ENCODE results near the gene BAIAP2L1.

The BAIAP2L1 gene

DNA sequence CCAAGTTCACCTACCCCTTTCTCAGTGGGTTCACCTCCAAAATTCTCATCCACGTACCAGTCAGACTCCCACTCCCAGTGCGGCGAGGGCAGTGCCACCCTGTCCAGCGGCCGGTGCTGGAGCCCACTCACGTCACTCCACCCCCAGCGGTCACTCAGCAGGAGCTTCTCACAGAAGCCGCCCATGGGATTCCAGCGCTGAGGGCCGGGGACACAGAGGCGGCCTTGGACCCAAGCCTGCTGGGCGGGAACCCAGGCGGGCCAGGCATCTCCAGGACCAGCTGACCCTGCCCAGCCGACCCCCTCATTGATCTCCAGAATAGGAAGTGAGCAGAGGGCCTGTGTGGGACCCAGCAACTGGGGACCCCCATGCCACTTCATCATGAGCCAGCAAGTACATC is 156.0 kb downstream of the BAIAP2L1 start:
- TF ChIP-seq ZFX (IDR thresholded peaks at IDR 0.05) = no peak
- no peak overlapping the region for H3K27ac ChIP-seq

DNA sequence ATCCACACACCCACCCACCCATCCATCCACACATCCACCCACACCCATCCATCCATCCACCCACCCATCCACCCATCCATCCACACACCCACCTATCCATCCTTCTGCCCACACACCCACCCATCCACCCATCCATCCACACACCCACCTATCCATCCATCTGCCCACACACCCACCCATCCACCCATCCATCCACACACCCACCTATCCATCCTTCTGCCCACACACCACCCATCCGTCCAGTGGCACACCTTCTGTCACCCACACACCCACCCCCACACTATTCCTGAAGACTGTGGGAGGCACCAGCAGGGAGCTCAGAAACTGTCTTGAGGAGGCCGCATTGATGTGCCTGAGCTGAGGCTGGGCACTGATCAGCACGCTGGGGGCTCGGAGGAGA is 158.0 kb downstream of the BAIAP2L1 start:
- TF ChIP-seq ZFX (IDR thresholded peaks at IDR 0.05) = no peak
- TF ChIP-seq, protein P1, sequence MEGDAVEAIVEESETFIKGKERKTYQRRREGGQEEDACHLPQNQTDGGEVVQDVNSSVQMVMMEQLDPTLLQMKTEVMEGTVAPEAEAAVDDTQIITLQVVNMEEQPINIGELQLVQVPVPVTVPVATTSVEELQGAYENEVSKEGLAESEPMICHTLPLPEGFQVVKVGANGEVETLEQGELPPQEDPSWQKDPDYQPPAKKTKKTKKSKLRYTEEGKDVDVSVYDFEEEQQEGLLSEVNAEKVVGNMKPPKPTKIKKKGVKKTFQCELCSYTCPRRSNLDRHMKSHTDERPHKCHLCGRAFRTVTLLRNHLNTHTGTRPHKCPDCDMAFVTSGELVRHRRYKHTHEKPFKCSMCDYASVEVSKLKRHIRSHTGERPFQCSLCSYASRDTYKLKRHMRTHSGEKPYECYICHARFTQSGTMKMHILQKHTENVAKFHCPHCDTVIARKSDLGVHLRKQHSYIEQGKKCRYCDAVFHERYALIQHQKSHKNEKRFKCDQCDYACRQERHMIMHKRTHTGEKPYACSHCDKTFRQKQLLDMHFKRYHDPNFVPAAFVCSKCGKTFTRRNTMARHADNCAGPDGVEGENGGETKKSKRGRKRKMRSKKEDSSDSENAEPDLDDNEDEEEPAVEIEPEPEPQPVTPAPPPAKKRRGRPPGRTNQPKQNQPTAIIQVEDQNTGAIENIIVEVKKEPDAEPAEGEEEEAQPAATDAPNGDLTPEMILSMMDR (conservative IDR thresholded peaks at IDR 0.05) = no peak
- no peak overlapping the region for H3K27ac ChIP-seq

DNA sequence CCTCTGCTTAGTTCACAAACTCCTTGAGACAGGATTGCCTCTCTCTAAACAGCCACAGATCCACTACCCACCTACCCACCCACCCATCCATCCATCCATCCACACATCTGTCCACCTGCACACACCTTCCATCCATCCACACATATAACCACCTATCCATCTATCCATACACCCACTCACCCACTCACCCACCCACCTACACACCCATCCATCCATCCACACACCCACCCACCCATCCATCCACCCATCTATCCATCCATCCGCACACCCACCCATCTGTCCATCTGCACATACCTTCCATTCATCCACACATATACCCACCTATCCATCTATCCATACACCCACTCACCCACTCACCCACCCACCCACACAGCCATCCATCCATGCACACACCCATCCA is 158.5 kb downstream of the BAIAP2L1 start:
- no peak overlapping the region for H3K27ac ChIP-seq
- TF ChIP-seq, protein P1 (conservative IDR thresholded peaks at IDR 0.05) = no peak
- no peak for TF ChIP-seq ZFX (IDR thresholded peaks at IDR 0.05)

- no peak overlapping the region for H3K27ac ChIP-seq
- TF ChIP-seq ZFX (IDR thresholded peaks at IDR 0.05) = no peak
- TF ChIP-seq, protein P1 (conservative IDR thresholded peaks at IDR 0.05) = no peak; the same call in 1 of the 2 replicates
Measured at GRCh38 chr7:98241674-98242241, 159.1 kb downstream of the BAIAP2L1 start.

All from C4-2B (cell line).